Activated CD4-positive, alpha-beta memory T cell treated with anti-CD3 and anti-CD28 coated beads for 36 hours (primary cell): Measurements from ENCODE around the gene LRRC56. TPM values are rescaled to one million over a fixed set of nuclear protein-coding genes. Genes with fewer than 3 reads are reported as not detected.

Source experiments
- CTCF ChIA-PET: fragments of 350-600 bp; sonication (Branson Sonifier 250); formaldehyde crosslinking; loops from one replicate; lab custom pipeline; 2021; ENCODE audit warnings: antibody characterized with exemption, inconsistent platforms; lab: Charles Lee
- POLR2A ChIA-PET: fragments of 350-600 bp; sonication (Branson Sonifier 250); formaldehyde crosslinking; loops from one replicate; lab custom pipeline; 2021; ENCODE audit warnings: antibody characterized with exemption; lab: Charles Lee
- DNase-seq: peaks from one replicate; pipeline ENCODE4 v3.0.0-alpha.2; 2020
- H3K27ac Mint-ChIP-seq: one replicate; pipeline ENCODE4 v1.8.0; 2021; ENCODE audit warnings: mixed read lengths
- H3K27me3 Mint-ChIP-seq: one replicate; pipeline ENCODE4 v1.8.0; 2021; ENCODE audit warnings: mixed read lengths
- H3K36me3 Mint-ChIP-seq: one replicate; pipeline ENCODE4 v1.8.0; 2021; ENCODE audit warnings: mixed read lengths
- H3K4me1 Mint-ChIP-seq: one replicate; pipeline ENCODE4 v1.8.0; 2021; ENCODE audit warnings: low read depth, mixed read lengths
- H3K4me3 Mint-ChIP-seq: one replicate; pipeline ENCODE4 v1.8.0; 2021; ENCODE audit warnings: mild to moderate bottlenecking, mixed read lengths
- H3K9me3 Mint-ChIP-seq: one replicate; pipeline ENCODE4 v1.8.0; 2021; ENCODE audit warnings: mixed read lengths
- intact Hi-C: fragments of 100-400 bp; cut with micrococcal nuclease; formaldehyde crosslinking; loops from one replicate; pipeline ENCODE4 v1.15.1; 2023
- total RNA-seq, 2 experiments: library from RNA; stranded (reverse); gene quantifications; one replicate each; pipeline ENCODE4 v1.2.3, GENCODE V29; 2021

Gene LRRC56
- total RNA-seq, 2 experiments from 2014 or later = 1.3 to 1.6 TPM

DNA sequence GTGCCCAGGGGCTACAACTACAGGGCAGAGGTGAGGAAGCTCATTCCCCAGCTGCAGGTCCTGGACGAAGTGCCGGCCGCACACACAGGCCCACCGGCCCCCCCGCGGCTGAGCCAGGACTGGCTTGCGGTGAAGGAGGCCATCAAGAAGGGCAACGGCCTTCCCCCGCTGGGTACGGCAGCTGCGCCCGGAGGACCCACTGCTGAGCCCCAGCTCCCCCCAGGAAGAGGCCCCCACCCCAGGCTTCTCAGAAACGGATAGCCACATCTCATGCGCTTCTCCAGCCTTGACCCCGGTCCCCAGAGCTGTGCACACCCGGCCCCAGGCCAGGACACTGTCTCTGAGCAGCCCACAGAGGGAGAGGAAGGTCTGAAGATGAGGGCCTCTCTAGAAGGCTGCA lies 13.8 kb downstream of the LRRC56 start:
- Mint-ChIP-seq H3K27me3 (no peaks in the 10 kb centered on the region), H3K27ac (no peak overlapping the region), H3K36me3 (no peaks in the 10 kb centered on the region), H3K9me3 (no peaks in the 10 kb centered on the region), H3K4me1 (peaks cover 3% of the 10 kb centered on the region), H3K4me3 (no peak overlapping the region)
- DNase-seq = no peak
- CTCF ChIA-PET = no interaction called here
- POLR2A ChIA-PET = no interaction called here
- intact Hi-C loops = no loop called here

DNA sequence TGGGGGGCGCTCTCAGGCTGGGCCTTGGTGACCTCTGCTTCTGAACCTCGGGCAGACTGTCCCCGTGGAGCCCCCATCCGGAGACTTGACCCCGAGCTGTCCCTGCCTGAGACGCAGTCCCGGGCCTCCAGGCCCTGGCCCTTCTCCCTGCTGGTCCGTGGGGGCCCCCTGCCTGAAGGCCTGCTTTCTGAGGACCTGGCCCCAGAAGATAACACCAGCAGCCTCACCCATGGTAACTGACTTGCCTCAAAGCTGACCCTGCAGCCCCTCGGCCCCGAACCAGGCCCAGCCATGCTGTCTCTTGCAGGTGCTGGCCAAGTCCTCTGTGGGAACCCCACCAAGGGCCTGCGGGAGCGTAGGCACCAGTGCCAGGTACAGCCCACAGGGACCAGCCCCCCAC lies 14.3 kb downstream of the LRRC56 start:
- H3K27ac Mint-ChIP-seq = no peak overlapping the region

DNA sequence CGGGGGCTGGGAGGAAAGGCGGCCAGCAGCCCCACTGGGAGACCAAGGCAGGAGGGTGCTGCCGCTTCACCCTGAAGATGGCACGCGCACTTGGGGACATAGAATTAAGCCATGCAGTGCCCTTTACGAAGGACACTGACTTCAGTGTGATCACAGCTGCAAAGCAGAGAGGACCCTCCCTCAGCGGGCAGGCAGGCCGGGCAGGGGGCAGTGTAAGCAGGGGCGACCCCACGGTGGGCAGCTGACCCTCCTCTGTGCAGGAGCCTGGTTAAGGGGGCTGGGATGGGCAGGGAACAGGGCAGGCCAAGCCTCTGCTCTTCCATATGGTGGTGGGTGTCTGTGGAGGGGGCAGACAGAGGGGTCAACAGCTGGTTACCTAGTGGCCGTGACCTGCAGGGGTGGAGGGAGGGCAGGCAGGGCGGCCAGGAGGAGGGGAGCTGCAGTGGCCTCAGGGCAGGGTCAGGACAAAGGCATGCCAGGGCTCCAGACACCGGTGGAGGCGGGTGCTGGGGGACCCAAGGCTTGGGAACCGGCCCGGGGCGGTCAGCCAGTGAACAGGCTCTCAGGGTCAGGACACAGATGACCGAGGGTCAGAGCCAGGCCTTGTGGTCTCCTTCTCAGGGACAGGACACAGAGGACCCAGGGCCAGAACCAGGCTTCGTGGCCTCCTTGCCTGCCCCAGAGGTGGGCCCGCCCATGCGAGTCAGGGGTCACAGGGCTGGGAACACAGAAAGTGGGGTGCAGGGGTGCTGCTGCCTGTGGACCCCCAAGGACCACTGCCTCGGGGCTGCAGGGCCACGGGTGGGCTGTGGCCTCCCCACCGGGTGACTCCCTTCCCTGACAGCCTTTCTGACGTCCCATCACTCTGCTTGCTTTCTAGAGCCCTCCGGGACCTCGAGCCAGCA lies 16.0 kb downstream of the LRRC56 start:
- no peak for DNase-seq
- no peak overlapping the region for H3K27ac Mint-ChIP-seq
- no peaks in the 10 kb centered on the region for H3K9me3 Mint-ChIP-seq
- peaks cover 6% of the 10 kb centered on the region for H3K4me1 Mint-ChIP-seq
- no peaks in the 10 kb centered on the region for H3K36me3 Mint-ChIP-seq
- POLR2A ChIA-PET = interaction anchor here (1.5 kb wide), 1 partner anchor 18 kb away, joined by 3 read pairs; the partner anchor contains the start of gene HRAS
- CTCF ChIA-PET = interaction anchor here (1.3 to 5.2 kb wide), 5 partner anchors 8 to 170 kb away, joined by 3 to 129 read pairs (median 8); no protein-coding TSS in a partner anchor
- no peak overlapping the region for H3K4me3 Mint-ChIP-seq
- intact Hi-C loops = no loop called here
- peaks cover 5% of the 10 kb centered on the region for H3K27me3 Mint-ChIP-seq

More for the DNA sequence above, 14.3 kb downstream of the LRRC56 start:
- Mint-ChIP-seq H3K27me3 (peaks cover 2% of the 10 kb centered on the region), H3K4me3 (no peak overlapping the region), H3K36me3 (no peaks in the 10 kb centered on the region), H3K4me1 (peaks cover 4% of the 10 kb centered on the region), H3K9me3 (no peaks in the 10 kb centered on the region)
- intact Hi-C loops = no loop called here
- DNase-seq = no peak
- CTCF ChIA-PET = no interaction called here
- POLR2A ChIA-PET = interaction anchor here (1.5 kb wide), 1 partner anchor 16 kb away, joined by 3 read pairs; the partner anchor contains the start of gene HRAS

DNA sequence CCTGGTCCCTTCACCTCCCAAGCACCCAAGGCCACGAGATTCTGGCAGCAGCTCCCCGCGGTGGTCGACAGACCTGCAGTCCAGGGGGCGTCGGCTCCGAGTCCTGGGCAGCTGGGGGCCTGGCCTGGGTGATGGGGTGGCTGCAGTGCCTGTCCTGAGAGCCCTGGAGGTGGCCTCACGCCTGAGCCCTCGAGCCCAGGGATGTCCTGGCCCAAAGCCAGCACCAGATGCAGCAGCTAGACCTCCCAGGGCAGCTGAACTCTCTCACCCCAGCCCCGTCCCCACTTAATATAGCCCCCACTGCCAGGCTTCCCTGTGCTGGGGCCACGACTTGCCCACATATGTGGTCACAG lies 16.6 kb downstream of the LRRC56 start:
- H3K4me3 Mint-ChIP-seq = no peak overlapping the region
- intact Hi-C loops = no loop called here
- peaks cover 5% of the 10 kb centered on the region for H3K27me3 Mint-ChIP-seq
- POLR2A ChIA-PET = no interaction called here
- no peak for DNase-seq
- peaks cover 4% of the 10 kb centered on the region for H3K4me1 Mint-ChIP-seq
- CTCF ChIA-PET = interaction anchor here (0.9 to 5.2 kb wide), 13 partner anchors 8 to 194 kb away, joined by 3 to 129 read pairs (median 6); partner anchors contain the start of genes PHRF1, SCT and TALDO1
- no peak overlapping the region for H3K27ac Mint-ChIP-seq
- no peaks in the 10 kb centered on the region for H3K9me3 Mint-ChIP-seq
- no peaks in the 10 kb centered on the region for H3K36me3 Mint-ChIP-seq

DNA sequence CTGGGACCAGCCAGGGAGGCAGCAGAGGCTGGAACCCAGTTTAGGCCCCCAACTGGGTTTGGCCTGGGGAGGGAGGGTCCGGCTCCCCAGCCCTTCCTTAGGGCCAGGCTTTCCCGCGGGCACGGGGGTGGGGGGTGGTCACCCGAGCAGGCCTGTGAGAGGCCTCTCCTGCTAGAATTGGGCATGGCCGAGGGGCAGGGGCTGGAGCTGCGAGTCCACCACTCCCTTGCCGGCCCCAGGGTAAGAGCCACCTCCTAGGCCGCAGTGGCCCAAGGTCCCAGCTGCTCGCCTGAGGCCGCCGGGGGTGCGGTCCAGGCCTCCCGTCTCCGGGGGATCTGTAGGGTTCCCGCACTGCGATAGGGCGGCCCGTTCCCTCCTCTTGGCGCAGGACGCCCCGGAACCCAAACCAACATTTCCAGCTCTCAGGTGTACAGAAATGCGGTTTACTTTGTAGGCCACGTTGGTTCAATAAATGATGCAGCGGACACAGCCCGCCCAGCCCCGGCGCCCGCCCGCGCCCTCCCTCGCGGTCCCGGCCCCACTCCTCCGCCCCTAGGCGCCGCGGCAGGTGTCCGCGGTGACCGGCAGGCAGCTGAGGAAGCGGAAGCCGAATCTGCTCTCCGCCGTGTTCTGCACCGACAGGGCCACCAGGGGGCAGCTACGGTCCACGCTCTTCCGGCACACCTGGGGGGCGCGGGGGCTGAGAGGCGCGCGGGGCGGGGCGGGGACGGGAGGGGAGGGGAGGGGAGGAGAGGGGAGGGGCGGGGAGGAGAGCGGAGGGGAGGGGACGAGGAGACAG lies 17.3 kb downstream of the LRRC56 start:
- ChIA-PET CTCF (interaction anchor here (0.7 to 5.2 kb wide), 23 partner anchors 9 to 196 kb away, joined by 3 to 129 read pairs (median 5); partner anchors contain the start of genes DEAF1, HRAS, PHRF1 and SCT), POLR2A (no interaction called here)
- peaks cover 4% of the 10 kb centered on the region for H3K4me1 Mint-ChIP-seq
- peak; percentile 82 for DNase-seq
- peak overlapping the region; percentile 16 for H3K4me3 Mint-ChIP-seq
- H3K36me3 Mint-ChIP-seq = no peaks in the 10 kb centered on the region
- H3K27ac Mint-ChIP-seq = no peak overlapping the region
- peaks cover 5% of the 10 kb centered on the region for H3K27me3 Mint-ChIP-seq
- no peaks in the 10 kb centered on the region for H3K9me3 Mint-ChIP-seq
- intact Hi-C loops = loop anchor here (1.0 kb wide), 1 partner anchor 169 kb away; no protein-coding TSS in a partner anchor

DNA sequence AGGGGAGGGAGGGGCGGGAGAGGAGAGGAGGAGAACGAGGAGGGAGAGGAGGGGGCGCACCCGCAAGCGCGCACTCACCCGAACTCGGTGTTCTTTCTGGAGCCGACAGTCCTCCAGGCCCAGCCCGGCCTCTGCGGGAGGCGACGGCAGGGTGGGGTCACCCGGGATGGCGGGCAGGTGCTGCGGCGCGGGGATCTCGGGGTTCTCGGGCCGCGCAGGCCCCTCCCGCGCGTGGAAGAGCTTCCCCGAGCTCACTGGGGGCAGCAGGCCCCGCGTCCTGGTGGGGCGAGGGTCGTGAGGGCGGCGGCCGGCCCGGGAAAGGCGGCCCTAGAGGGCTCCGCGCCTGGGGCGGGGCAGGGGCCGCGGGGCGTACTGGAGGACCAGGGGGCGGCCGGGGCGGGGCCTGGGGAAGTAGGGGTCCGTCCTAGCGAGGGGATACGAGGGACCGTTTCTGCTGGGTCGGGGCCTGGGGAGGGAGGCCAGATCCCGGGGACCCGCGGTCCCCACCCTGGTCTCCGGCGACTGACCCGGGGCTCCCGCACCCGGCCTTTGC lies 18.0 kb downstream of the LRRC56 start:
- peaks cover 5% of the 10 kb centered on the region for H3K27me3 Mint-ChIP-seq
- no peak for DNase-seq
- H3K4me1 Mint-ChIP-seq = peaks cover 10% of the 10 kb centered on the region
- ChIA-PET CTCF (interaction anchor here (0.6 to 5.2 kb wide), 14 partner anchors 8 to 195 kb away, joined by 3 to 129 read pairs (median 6); partner anchors contain the start of genes DEAF1, HRAS, PHRF1 and TALDO1), POLR2A (no interaction called here)
- no peak overlapping the region for H3K4me3 Mint-ChIP-seq
- no peak overlapping the region for H3K27ac Mint-ChIP-seq
- H3K36me3 Mint-ChIP-seq = no peaks in the 10 kb centered on the region
- intact Hi-C loops = loop anchor here (1.0 kb wide), 1 partner anchor 168 kb away; no protein-coding TSS in a partner anchor
- H3K9me3 Mint-ChIP-seq = no peaks in the 10 kb centered on the region

DNA sequence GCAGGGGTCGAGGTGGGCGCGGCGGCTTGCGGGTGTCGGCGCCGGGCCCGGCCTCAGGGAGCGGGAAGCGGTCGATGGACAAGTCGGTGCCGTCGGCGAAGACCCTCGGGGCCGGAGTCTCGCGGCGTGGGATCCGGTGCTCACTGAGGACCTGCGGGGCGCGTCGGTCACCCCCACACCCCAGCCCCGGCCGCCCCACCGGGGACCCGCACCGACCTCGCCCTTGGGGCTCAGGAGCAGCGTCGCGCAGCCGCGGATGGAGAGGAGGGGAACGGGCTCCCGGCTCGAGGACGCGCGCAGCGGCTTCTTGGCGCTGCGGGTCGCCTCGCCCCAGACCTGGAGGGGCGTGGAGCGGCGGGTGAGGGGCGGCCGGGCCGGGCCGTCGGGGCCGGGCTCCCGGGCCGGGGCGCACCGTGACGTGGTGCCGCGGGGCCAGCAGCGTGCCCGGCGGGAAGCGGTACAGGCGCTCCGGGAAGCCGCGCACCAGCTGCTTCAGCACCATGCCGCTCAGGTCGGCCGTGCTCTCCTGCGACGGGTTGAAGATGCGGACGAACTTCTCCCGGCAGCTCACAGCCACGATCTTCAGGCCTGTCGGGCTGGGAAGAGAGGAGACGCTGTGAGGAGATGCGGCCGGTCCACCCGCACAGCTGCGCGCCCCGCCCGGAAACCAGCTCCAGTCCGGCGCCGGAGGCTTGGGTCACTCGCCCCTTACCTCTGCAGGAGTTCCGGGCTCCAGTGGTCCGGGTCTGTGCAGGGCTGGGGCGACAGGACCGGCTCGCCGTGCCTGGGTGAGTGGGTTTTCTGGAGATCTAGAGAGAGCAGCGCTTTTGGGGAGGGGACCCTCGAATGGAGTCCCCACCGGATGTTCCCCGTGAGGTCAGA lies 18.7 kb downstream of the LRRC56 start:
- H3K4me1 Mint-ChIP-seq = peaks cover 10% of the 10 kb centered on the region
- CTCF ChIA-PET = interaction anchor here (0.6 to 5.2 kb wide), 9 partner anchors 9 to 168 kb away, joined by 3 to 129 read pairs (median 5); partner anchors contain the start of genes DEAF1, HRAS, PHRF1 and TMEM80
- no peak overlapping the region for H3K27ac Mint-ChIP-seq
- peaks cover 5% of the 10 kb centered on the region for H3K27me3 Mint-ChIP-seq
- H3K4me3 Mint-ChIP-seq = no peak overlapping the region
- intact Hi-C loops = loop anchor here (1.0 kb wide), 1 partner anchor 167 kb away; no protein-coding TSS in a partner anchor
- no peaks in the 10 kb centered on the region for H3K36me3 Mint-ChIP-seq
- POLR2A ChIA-PET = interaction anchor here (0.9 kb wide), 1 partner anchor 37 kb away, joined by 3 read pairs; no protein-coding TSS in a partner anchor
- DNase-seq = no peak
- no peaks in the 10 kb centered on the region for H3K9me3 Mint-ChIP-seq

DNA sequence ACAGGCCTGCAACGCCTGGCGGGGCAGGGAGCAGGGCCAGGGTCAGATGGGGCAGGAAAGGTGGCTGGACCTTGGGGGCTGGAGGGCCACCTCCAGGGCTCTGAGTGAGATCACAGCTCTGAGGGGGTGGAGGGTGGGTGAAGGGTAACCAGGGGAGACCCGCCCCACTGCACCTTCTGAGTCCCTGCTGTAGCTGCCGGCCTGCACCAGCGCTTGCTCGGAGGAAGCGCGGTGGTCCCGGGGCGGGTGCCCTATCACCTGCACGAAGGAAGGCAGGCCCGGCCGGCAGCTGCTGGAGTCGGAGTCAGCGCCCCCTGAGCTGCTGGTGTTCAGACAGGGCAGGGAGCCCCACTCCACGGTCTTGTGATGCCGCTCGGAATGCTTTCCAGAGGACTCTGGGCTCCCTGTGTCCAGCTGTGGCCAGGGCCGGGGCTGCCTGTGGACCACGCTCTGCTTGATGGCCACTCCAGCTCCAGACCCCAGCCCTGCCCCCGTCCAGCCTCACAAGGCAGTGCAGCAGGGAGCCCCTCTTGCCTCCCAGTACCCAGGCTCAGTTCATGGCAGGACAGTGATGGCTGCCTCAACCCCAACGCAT lies 19.4 kb downstream of the LRRC56 start:
- ChIA-PET CTCF (interaction anchor here (1.0 to 5.2 kb wide), 4 partner anchors 19 to 167 kb away, joined by 3 to 129 read pairs (median 10); partner anchors contain the start of genes DEAF1, PHRF1 and TMEM80), POLR2A (interaction anchor here (0.9 kb wide), 1 partner anchor 38 kb away, joined by 3 read pairs; no protein-coding TSS in a partner anchor)
- no peaks in the 10 kb centered on the region for H3K9me3 Mint-ChIP-seq
- H3K27ac Mint-ChIP-seq = no peak overlapping the region
- peaks cover 5% of the 10 kb centered on the region for H3K27me3 Mint-ChIP-seq
- H3K4me1 Mint-ChIP-seq = peaks cover 14% of the 10 kb centered on the region
- no peak overlapping the region for H3K4me3 Mint-ChIP-seq
- no peak for DNase-seq
- intact Hi-C loops = no loop called here
- H3K36me3 Mint-ChIP-seq = no peaks in the 10 kb centered on the region

DNA sequence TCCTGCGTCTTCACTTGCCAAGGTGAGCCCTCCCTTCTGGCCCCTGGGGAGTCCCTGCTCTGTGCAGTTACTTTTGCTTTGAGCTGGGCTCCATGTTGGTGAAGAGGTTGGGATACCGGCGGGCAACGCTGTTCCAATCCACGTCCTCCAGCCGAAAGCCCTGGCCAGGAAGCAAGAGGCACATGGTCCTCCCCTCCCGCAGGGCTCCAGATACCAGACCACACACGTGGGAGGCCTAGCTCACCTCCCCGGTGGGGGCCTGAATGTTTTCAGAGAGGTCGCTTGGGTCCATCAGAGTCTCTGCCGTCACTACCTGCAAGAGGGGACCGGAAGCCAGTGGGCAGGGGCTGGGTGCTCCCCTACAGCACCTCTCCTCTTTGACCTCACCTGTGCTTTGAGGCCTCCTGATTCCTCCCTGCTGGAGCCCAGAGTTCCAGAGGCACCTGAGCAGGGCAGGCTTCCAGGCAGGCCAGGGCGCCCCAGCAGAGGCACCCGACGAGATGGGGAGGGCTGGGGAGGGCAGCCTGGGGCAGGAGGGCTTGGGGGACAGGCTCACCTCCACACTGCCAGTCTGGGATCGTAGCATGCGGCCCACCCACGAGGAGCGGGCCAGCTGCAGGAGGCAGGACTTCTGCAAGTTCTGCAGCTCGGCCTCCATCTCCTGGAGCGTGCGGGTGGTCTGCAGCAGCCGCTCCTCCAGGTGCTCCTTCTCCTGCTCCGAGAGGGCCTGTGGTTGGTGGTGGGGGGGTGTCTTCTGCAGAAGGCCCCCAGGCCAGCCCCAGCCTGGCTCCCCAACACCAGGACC lies 20.2 kb downstream of the LRRC56 start:
- intact Hi-C loops = no loop called here
- H3K36me3 Mint-ChIP-seq = no peaks in the 10 kb centered on the region
- DNase-seq = no peak
- CTCF ChIA-PET = interaction anchor here (1.6 to 5.2 kb wide), 2 partner anchors 30 to 166 kb away, joined by 4 to 129 read pairs; no protein-coding TSS in a partner anchor
- no peak overlapping the region for H3K27ac Mint-ChIP-seq
- POLR2A ChIA-PET = no interaction called here
- no peaks in the 10 kb centered on the region for H3K9me3 Mint-ChIP-seq
- no peak overlapping the region for H3K4me3 Mint-ChIP-seq
- peaks cover 14% of the 10 kb centered on the region for H3K4me1 Mint-ChIP-seq
- peaks cover 5% of the 10 kb centered on the region for H3K27me3 Mint-ChIP-seq

DNA sequence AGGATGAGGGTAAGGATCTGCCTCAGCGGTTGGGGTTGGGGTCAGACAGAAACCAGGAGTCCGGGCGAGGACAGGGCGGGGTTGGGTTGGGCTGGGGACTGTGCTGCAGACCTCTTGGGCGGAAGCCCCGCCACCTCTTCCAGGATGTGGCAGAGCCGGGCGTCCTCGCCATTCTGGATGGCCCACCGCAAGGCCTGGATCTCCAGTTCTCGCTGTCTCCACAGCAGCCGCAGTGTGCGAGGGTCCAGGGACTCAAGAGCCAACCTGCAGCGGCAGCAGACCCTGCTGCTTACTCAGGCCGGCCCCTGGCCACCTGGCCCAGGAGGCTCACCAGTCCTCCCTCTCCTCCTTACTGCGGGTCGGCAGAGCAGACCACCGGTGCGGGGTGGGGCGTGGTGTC lies 21.2 kb downstream of the LRRC56 start:
- CTCF ChIA-PET = no interaction called here
- intact Hi-C loops = no loop called here
- H3K4me3 Mint-ChIP-seq = no peak overlapping the region
- peaks cover under 1% of the 10 kb centered on the region for H3K36me3 Mint-ChIP-seq
- H3K27ac Mint-ChIP-seq = no peak overlapping the region
- POLR2A ChIA-PET = no interaction called here
- no peak for DNase-seq
- peaks cover 5% of the 10 kb centered on the region for H3K27me3 Mint-ChIP-seq
- H3K4me1 Mint-ChIP-seq = peaks cover 14% of the 10 kb centered on the region
- no peaks in the 10 kb centered on the region for H3K9me3 Mint-ChIP-seq
